ENCODE measurements around the gene TAGLN. TPM values are rescaled to one million over a fixed set of nuclear protein-coding genes. Genes with fewer than 3 reads are reported as not detected.

The TAGLN gene
- total RNA-seq, 2 donors from 2014 or later = 124 to 372 TPM

- intact Hi-C loops (cut with DNase I) = no loop called here
- ATAC-seq = no peak
- peak overlapping the region in 3 of 4 donors; percentile 19 to 53 (median 21) for H3K27ac ChIP-seq
Measured at GRCh38 chr11:117197516-117198456, 1.4 kb upstream of the TAGLN start.

GRCh38 chr11:117198613-117199012 lies 557 bp upstream of the TAGLN start:
- Histone ChIP-seq H3K36me3 (replicated peaks in 1 of 2; ENCODE audit: insufficient read depth in 1 of 2, low read depth in 2 of 2) (peaks cover 0 to 2% of the 10 kb centered on the region in 2 donors), H3K4me1 (peaks cover 34% of the 10 kb centered on the region), H3K27me3 (no peaks in the 10 kb centered on the region), H3K9me3 (no peaks in the 10 kb centered on the region), H3K4me3 (no peak overlapping the region), H3K27ac (peak overlapping the region in 2 of 4 donors; percentile 19 to 53)
- DNase-seq = no peak
- intact Hi-C loops (cut with DNase I) = no loop called here
- TF ChIP-seq CTCF (IDR thresholded peaks at IDR 0.05) (no peak), POLR2A (IDR thresholded peaks at IDR 0.05) (no peak)
- no peak for ATAC-seq
- 78 to 100% methylated on average over 1 to 4 of the region's 4 CpGs for WGBS, 2 donors

More at GRCh38 chr11:117197516-117198456, 1.4 kb upstream of the TAGLN start:
- Histone ChIP-seq H3K27me3 (no peaks in the 10 kb centered on the region), H3K9me3 (no peaks in the 10 kb centered on the region), H3K36me3 (replicated peaks in 1 of 2; ENCODE audit: insufficient read depth in 1 of 2, low read depth in 2 of 2) (peaks cover 0 to 5% of the 10 kb centered on the region in 2 donors), H3K4me3 (no peak overlapping the region), H3K4me1 (peaks cover 35% of the 10 kb centered on the region)
- TF ChIP-seq POLR2A (IDR thresholded peaks at IDR 0.05) (no peak), CTCF (IDR thresholded peaks at IDR 0.05) (peak in 6 of 7 experiments; percentile 5 to 41 (median 21))
- DNase-seq = peak in 1 of 4 donors; percentile 49
- WGBS, 2 donors = 52 to 65% methylated on average over 8 to 17 of the region's 17 CpGs

GRCh38 chr11:117199916-117200812 lies 994 bp downstream of the TAGLN start:
- 53 to 63% methylated on average over 4 to 12 of the region's 13 CpGs for WGBS, 2 donors
- Histone ChIP-seq H3K9me3 (no peaks in the 10 kb centered on the region), H3K36me3 (replicated peaks in 1 of 2; ENCODE audit: insufficient read depth in 1 of 2, low read depth in 2 of 2) (peaks cover 0 to under 1% of the 10 kb centered on the region in 2 donors), H3K4me3 (no peak overlapping the region), H3K27ac (peak overlapping the region; percentile 3 to 60 (median 42)), H3K4me1 (peaks cover 19% of the 10 kb centered on the region), H3K27me3 (no peaks in the 10 kb centered on the region)
- DNase-seq (no peak), ATAC-seq (no peak)
- TF ChIP-seq POLR2A (IDR thresholded peaks at IDR 0.05) = no peak
- TF ChIP-seq CTCF (IDR thresholded peaks at IDR 0.05) = no peak
- intact Hi-C loops (cut with DNase I) = no loop called here

GRCh38 chr11:117200813-117201657 lies 1.9 kb downstream of the TAGLN start:
- 74 to 90% methylated on average over 12 of the region's 12 CpGs for WGBS, 2 donors
- peak overlapping the region in 3 of 4 donors; percentile 32 to 53 (median 48) for H3K27ac ChIP-seq
- H3K9me3 ChIP-seq = no peaks in the 10 kb centered on the region
- H3K4me1 ChIP-seq = peaks cover 12% of the 10 kb centered on the region
- intact Hi-C loops (cut with DNase I) = no loop called here
- ATAC-seq (no peak), DNase-seq (no peak)
- TF ChIP-seq CTCF (IDR thresholded peaks at IDR 0.05) = no peak
- no peak for TF ChIP-seq POLR2A (IDR thresholded peaks at IDR 0.05)
- no peak overlapping the region for H3K4me3 ChIP-seq
- H3K27me3 ChIP-seq = no peaks in the 10 kb centered on the region
- peaks cover 0 to 3% of the 10 kb centered on the region in 2 donors for H3K36me3 ChIP-seq (replicated peaks in 1 of 2; ENCODE audit: insufficient read depth in 1 of 2, low read depth in 2 of 2)
